Breast epithelium (tissue), 3 donors: ENCODE data around the gene DMD.

Source experiments
- CTCF ChIP-seq, 3 donors: fragments of 450-650 bp; IDR thresholded peaks; one replicate each; pipeline ENCODE4 v1.5.1; 2016 to 2017; ENCODE audit warnings: antibody characterized with exemption in 3 of 3, mild to moderate bottlenecking in 3 of 3, moderate library complexity in 3 of 3
- POLR2A ChIP-seq: fragments of 450-650 bp; IDR thresholded peaks from one replicate; pipeline ENCODE4 v1.6.1; 2016; ENCODE audit warnings: antibody characterized with exemption, mild to moderate bottlenecking, moderate library complexity
- POLR2AphosphoS5 ChIP-seq, 3 donors: sonication (generic); formaldehyde crosslinking; IDR thresholded peaks; one replicate each; pipeline ENCODE4 v1.6.1; 2017; ENCODE audit warnings: antibody characterized with exemption in 3 of 3

- TF ChIP-seq CTCF (IDR thresholded peaks at IDR 0.05) (no peak), POLR2A (no peak), POLR2AphosphoS5 (IDR thresholded peaks at IDR 0.05) (no peak)
Observed at GRCh38 chrX:32966821-32967355, 244.5 kb downstream of the DMD start.
